ENCODE measurements around the gene MRC1. TPM values are rescaled to one million over a fixed set of nuclear protein-coding genes. Genes with fewer than 3 reads are reported as not detected.

The MRC1 gene
- total RNA-seq, 2 experiments from 2014 or later, result not detected

- intact Hi-C loops (cut with micrococcal nuclease), result no loop called here
- Mint-ChIP-seq H3K36me3 (ENCODE audit: low read depth) (no peaks in the 10 kb centered on the region), H3K9me3 (no peaks in the 10 kb centered on the region), H3K4me3 (no peak overlapping the region), H3K27me3 (no peaks in the 10 kb centered on the region), H3K4me1 (ENCODE audit: low read depth) (no peaks in the 10 kb centered on the region), H3K27ac (no peak overlapping the region)
- CTCF ChIA-PET, result no interaction called here
- no peak for TF ChIP-seq CTCF (IDR thresholded peaks at IDR 0.05)
- ATAC-seq (no peak), DNase-seq (no peak)
- POLR2A ChIA-PET, result no interaction called here
These were observed 69.7 kb downstream of the MRC1 start for GRCh38 chr10:17878896-17879295.

DNA sequence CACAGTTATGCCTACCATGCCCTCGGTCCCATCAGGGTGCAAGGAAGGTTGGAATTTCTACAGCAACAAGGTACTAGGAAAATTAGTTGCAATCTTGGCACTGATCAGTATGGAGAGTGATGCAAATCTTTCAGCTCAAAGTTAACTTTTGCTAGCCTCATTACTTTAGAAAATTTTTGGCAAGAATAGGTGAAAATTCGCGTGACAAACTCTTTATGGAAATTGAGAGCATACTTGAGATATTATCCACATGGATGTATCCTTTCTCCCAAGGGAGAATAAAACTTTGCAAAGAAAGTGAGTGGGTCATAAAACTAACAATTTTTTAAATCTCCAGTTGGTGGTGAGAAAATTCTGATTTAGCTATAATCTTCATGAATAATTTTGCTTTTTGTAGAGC is 71.5 kb downstream of the MRC1 start:
- Mint-ChIP-seq H3K9me3 (peaks cover 4% of the 10 kb centered on the region), H3K27me3 (no peaks in the 10 kb centered on the region), H3K27ac (no peak overlapping the region), H3K4me1 (ENCODE audit: low read depth) (no peaks in the 10 kb centered on the region), H3K4me3 (no peak overlapping the region), H3K36me3 (ENCODE audit: low read depth) (no peaks in the 10 kb centered on the region)
- ATAC-seq (no peak), DNase-seq (no peak)
- intact Hi-C loops (cut with micrococcal nuclease), result no loop called here
- CTCF ChIA-PET, result interaction anchor here (1.5 kb wide), 1 partner anchor 12 kb away, joined by 4 read pairs; no protein-coding TSS in a partner anchor
- POLR2A ChIA-PET, result no interaction called here
- TF ChIP-seq CTCF (IDR thresholded peaks at IDR 0.05), result no peak

DNA sequence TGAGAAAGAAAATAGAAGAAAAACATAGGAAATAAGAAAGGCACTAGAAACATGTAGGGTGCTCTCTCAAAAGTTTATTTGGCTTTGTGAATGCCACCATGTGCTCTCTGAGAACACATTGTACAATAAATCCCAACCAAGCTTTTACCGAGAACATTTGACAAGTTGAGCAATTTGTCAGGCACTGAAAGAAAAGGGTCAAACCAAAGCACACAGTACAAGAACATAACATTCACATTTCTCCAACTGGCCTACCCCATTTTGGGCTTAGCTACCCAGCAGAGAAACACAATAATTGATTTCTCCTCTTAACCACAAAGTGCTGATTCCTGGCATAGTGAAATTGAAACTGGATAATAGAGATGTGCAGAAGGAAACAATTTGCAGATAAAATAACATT is 73.4 kb downstream of the MRC1 start:
- DNase-seq (no peak), ATAC-seq (no peak)
- Mint-ChIP-seq H3K4me1 (ENCODE audit: low read depth) (no peaks in the 10 kb centered on the region), H3K9me3 (peaks cover 4% of the 10 kb centered on the region), H3K36me3 (ENCODE audit: low read depth) (no peaks in the 10 kb centered on the region), H3K27ac (no peak overlapping the region), H3K4me3 (no peak overlapping the region), H3K27me3 (no peaks in the 10 kb centered on the region)
- POLR2A ChIA-PET, result no interaction called here
- intact Hi-C loops (cut with micrococcal nuclease), result no loop called here
- TF ChIP-seq CTCF (IDR thresholded peaks at IDR 0.05), result no peak
- CTCF ChIA-PET, result interaction anchor here (0.6 kb wide), 1 partner anchor 57 kb away, joined by 4 read pairs; no protein-coding TSS in a partner anchor

- ChIA-PET POLR2A (no interaction called here), CTCF (no interaction called here)
- no peaks in the 10 kb centered on the region for H3K27me3 Mint-ChIP-seq
- H3K4me3 Mint-ChIP-seq, result no peak overlapping the region
- intact Hi-C loops (cut with micrococcal nuclease), result no loop called here
- H3K4me1 Mint-ChIP-seq (ENCODE audit: low read depth), result no peaks in the 10 kb centered on the region
- ATAC-seq, result no peak
- no peak for DNase-seq
- TF ChIP-seq CTCF (IDR thresholded peaks at IDR 0.05), result no peak
- H3K9me3 Mint-ChIP-seq, result peaks cover 4% of the 10 kb centered on the region
- no peaks in the 10 kb centered on the region for H3K36me3 Mint-ChIP-seq (ENCODE audit: low read depth)
- H3K27ac Mint-ChIP-seq, result no peak overlapping the region
These were observed 74.5 kb downstream of the MRC1 start for GRCh38 chr10:17883621-17884020.

GRCh38 chr10:17888189-17888588 is 79.0 kb downstream of the MRC1 start:
- no peak for DNase-seq
- Mint-ChIP-seq H3K36me3 (ENCODE audit: low read depth) (no peaks in the 10 kb centered on the region), H3K9me3 (peaks cover 4% of the 10 kb centered on the region), H3K4me1 (ENCODE audit: low read depth) (no peaks in the 10 kb centered on the region), H3K27me3 (no peaks in the 10 kb centered on the region), H3K4me3 (no peak overlapping the region), H3K27ac (no peak overlapping the region)
- no peak for TF ChIP-seq CTCF (IDR thresholded peaks at IDR 0.05)
- CTCF ChIA-PET, result no interaction called here
- ATAC-seq, result no peak
- intact Hi-C loops (cut with micrococcal nuclease), result no loop called here
- POLR2A ChIA-PET, result no interaction called here

All from activated CD8-positive, alpha-beta T cell treated with anti-CD3 and anti-CD28 coated beads for 36 hours (primary cell).